Measurements from ENCODE around the gene GCGR. TPM values are rescaled to one million over a fixed set of nuclear protein-coding genes. Genes with fewer than 3 reads are reported as not detected.

GCGR gene
- total RNA-seq, 1 experiment from 2014 or later = 1.6 TPM

DNA sequence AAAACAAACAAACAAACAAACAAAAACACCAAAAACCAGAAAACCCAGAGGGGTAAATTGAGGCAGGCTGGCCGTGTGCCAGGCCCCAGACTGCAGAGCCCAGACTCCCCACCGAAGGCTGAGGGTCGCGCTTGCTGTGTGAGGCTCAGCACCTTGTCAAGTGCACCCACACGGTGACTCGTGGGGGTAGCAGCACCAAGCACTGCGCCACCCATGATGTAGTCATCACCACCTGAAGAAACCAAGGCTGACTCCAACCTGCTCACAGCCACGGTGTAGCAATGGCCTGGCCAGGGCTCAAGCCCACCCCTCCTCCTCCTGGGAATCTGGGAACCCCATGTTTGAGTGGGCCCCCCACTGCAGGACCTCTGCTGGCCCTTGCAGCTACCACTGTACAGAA lies 17.2 kb downstream of the GCGR start:
- CTCF ChIA-PET = no interaction called here
- ATAC-seq = peak; percentile 19
- TF ChIP-seq, protein P1, sequence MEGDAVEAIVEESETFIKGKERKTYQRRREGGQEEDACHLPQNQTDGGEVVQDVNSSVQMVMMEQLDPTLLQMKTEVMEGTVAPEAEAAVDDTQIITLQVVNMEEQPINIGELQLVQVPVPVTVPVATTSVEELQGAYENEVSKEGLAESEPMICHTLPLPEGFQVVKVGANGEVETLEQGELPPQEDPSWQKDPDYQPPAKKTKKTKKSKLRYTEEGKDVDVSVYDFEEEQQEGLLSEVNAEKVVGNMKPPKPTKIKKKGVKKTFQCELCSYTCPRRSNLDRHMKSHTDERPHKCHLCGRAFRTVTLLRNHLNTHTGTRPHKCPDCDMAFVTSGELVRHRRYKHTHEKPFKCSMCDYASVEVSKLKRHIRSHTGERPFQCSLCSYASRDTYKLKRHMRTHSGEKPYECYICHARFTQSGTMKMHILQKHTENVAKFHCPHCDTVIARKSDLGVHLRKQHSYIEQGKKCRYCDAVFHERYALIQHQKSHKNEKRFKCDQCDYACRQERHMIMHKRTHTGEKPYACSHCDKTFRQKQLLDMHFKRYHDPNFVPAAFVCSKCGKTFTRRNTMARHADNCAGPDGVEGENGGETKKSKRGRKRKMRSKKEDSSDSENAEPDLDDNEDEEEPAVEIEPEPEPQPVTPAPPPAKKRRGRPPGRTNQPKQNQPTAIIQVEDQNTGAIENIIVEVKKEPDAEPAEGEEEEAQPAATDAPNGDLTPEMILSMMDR (IDR thresholded peaks at IDR 0.05) = no peak
- TF ChIP-seq SIN3A (IDR thresholded peaks at IDR 0.05; ENCODE audit: borderline replicate concordance, insufficient read depth, low read depth, low read length) = no peak
- TF ChIP-seq, protein P2, sequence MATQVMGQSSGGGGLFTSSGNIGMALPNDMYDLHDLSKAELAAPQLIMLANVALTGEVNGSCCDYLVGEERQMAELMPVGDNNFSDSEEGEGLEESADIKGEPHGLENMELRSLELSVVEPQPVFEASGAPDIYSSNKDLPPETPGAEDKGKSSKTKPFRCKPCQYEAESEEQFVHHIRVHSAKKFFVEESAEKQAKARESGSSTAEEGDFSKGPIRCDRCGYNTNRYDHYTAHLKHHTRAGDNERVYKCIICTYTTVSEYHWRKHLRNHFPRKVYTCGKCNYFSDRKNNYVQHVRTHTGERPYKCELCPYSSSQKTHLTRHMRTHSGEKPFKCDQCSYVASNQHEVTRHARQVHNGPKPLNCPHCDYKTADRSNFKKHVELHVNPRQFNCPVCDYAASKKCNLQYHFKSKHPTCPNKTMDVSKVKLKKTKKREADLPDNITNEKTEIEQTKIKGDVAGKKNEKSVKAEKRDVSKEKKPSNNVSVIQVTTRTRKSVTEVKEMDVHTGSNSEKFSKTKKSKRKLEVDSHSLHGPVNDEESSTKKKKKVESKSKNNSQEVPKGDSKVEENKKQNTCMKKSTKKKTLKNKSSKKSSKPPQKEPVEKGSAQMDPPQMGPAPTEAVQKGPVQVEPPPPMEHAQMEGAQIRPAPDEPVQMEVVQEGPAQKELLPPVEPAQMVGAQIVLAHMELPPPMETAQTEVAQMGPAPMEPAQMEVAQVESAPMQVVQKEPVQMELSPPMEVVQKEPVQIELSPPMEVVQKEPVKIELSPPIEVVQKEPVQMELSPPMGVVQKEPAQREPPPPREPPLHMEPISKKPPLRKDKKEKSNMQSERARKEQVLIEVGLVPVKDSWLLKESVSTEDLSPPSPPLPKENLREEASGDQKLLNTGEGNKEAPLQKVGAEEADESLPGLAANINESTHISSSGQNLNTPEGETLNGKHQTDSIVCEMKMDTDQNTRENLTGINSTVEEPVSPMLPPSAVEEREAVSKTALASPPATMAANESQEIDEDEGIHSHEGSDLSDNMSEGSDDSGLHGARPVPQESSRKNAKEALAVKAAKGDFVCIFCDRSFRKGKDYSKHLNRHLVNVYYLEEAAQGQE (IDR thresholded peaks at IDR 0.05; ENCODE audit: insufficient read depth in 1 of 2, low read depth in 2 of 2, low read length in 1 of 2) = no peak
- TF ChIP-seq TCF7L2 (IDR thresholded peaks at IDR 0.05; ENCODE audit: low read depth, low read length) = no peak

DNA sequence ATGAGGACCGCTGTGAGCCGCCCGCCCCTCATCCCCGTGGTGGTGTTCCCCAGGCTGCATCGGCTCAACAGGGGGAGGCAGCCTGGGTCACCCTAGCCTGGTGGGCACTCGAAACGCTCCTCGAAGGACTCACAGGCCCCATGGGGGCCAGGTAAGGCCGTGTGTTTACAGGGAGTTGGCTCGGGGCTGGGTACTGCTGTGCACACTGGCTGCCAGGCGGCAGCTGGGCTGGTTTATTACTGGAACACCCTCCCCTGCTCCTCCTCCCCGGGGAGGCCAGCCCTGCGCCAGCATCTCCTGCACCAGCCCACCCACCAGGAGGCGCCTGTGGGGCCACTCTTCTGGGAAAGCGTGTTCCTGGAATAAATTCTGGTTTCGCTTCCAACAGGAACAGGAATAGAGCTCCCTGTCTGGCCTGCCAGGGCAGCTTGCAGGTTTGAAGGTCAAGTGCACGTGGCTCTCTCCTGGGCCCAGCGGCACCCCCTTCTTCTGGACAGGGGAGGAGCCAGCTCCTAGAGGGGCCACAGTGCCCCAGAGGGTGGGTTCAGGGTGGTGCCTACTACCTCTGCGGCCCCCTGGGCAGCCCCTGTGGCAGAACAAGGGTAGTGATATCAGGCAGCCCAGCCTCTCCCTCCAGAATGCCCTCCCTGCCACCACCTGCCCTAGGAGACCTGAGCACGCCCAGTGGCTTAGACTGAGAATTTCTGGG lies 17.8 kb downstream of the GCGR start:
- ChIA-PET CTCF (interaction anchor here (0.6 kb wide), 1 partner anchor 17 kb away, joined by 3 read pairs; no protein-coding TSS in a partner anchor), POLR2A (interaction anchor here (0.6 kb wide), 2 partner anchors 38 to 443 kb away, joined by 3 to 5 read pairs; no protein-coding TSS in a partner anchor)
- no peak overlapping the region for H3K4me3 ChIP-seq (ENCODE audit: low read depth in 2 of 2, low read length in 2 of 2)
- peak overlapping the region; percentile 61 for H3K27ac ChIP-seq (ENCODE audit: low read length)
- ATAC-seq = peak; percentile 85
- DNase-seq (ENCODE audit: low read depth, low spot score) = no peak
- H3K9me3 ChIP-seq (ENCODE audit: control insufficient read depth, insufficient read depth, low read depth, low read length) = no peaks in the 10 kb centered on the region
- no peaks in the 10 kb centered on the region for H3K36me3 ChIP-seq (ENCODE audit: control insufficient read depth, insufficient read depth, low read length)
- intact Hi-C loops (cut with micrococcal nuclease; ENCODE audit: unreplicated experiment) = no loop called here
- no TSS peak for BruUV-seq (replicated peaks)
- H3K27me3 ChIP-seq (ENCODE audit: control insufficient read depth, insufficient read depth, low read length) = no peaks in the 10 kb centered on the region
- in situ Hi-C loops (cut with HindIII; ENCODE audit: low pct_unique_long_range_greater_than_20kb, low sequenced_read_pairs) = no loop called here
- peaks cover 15% of the 10 kb centered on the region for H3K4me1 ChIP-seq (ENCODE audit: control insufficient read depth, insufficient read depth, low read length)
- TF ChIP-seq, protein P2 (IDR thresholded peaks at IDR 0.05; ENCODE audit: insufficient read depth in 1 of 2, low read depth in 2 of 2, low read length in 1 of 2) = no peak
- TF ChIP-seq, protein P1 (IDR thresholded peaks at IDR 0.05) = peak; percentile 83; the same call in 1 of the 2 replicates

More for the DNA sequence above, 17.2 kb downstream of the GCGR start:
- no peak for DNase-seq (ENCODE audit: low read depth, low spot score)
- no peak overlapping the region for H3K4me3 ChIP-seq (ENCODE audit: low read depth in 2 of 2, low read length in 2 of 2)
- POLR2A ChIA-PET = no interaction called here
- in situ Hi-C loops (cut with HindIII; ENCODE audit: low pct_unique_long_range_greater_than_20kb, low sequenced_read_pairs) (no loop called here), intact Hi-C loops (cut with micrococcal nuclease; ENCODE audit: unreplicated experiment) (no loop called here)
- BruUV-seq (replicated peaks) = no TSS peak
- H3K27me3 ChIP-seq (ENCODE audit: control insufficient read depth, insufficient read depth, low read length) = no peaks in the 10 kb centered on the region
- H3K36me3 ChIP-seq (ENCODE audit: control insufficient read depth, insufficient read depth, low read length) = no peaks in the 10 kb centered on the region
- H3K4me1 ChIP-seq (ENCODE audit: control insufficient read depth, insufficient read depth, low read length) = peaks cover 15% of the 10 kb centered on the region
- H3K9me3 ChIP-seq (ENCODE audit: control insufficient read depth, insufficient read depth, low read depth, low read length) = no peaks in the 10 kb centered on the region
- no peak overlapping the region for H3K27ac ChIP-seq (ENCODE audit: low read length)

Data from Panc1 (cell line).